GM19372 (cell line): ENCODE results near the gene PHACTR1.
"Not testable (repeated sequence)": the region's sequence is repeated elsewhere in the genome, so short reads cannot be mapped to it uniquely, and the experiment has no call there.

Experiments used
- ATAC-seq: cut with Tn5 transposase; IDR thresholded peaks from one replicate; pipeline ENCODE4 v1.9.1; 2021; ENCODE audit warnings: mild to moderate bottlenecking, low read depth, moderate library complexity; ENCODE audit not compliant: unreplicated experiment

The PHACTR1 gene

DNA sequence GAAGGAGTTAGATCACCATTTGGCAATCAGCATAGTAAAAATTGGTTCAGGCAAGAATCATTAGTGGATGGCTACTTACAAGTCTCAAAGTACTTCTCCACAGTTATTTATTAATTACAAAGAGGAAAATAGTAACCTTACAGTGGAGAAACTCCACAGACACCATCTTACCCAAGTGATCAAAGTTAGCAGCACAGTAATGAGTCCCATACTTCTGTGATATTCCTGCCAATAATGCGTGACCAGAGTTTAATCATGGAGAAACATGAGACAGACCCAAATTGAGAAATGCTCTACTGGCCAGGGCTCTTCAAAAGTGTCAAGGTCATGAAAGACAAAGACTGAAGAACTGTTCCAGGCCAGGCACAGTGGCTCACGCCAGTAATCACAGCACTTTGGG lies 602.3 kb downstream of the PHACTR1 start:
- ATAC-seq, result no peak

DNA sequence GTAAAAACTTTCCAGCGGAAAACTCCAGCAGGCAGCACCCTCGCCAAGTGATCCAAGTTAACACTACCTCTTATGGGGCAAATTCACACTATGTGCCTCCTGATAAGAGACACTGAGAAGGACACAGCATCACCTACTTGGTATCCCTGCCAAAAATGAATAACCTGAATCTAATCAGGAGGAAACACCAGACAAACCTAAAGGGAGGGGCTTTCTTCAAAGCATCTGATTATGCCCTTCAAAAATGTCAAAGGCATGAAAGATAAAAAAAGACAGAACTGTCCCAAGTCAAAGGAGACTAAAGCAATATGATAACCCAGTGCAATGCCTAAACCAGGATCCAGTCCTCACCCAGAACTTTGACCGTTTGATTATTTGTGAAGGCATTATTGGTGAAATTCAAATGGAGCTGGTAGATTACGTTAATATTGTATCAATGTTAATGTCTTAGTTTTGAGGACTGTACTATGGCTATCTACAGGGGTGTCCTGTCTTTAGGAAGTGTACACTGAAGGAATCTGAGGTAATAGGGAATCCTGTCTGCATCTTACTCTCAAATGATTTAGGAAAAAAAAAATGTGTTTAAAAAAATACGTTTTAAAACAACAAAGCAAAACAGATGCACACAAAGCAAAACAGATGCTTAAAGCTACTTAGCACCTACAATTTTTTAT lies 603.5 kb downstream of the PHACTR1 start:
- ATAC-seq, result no peak

DNA sequence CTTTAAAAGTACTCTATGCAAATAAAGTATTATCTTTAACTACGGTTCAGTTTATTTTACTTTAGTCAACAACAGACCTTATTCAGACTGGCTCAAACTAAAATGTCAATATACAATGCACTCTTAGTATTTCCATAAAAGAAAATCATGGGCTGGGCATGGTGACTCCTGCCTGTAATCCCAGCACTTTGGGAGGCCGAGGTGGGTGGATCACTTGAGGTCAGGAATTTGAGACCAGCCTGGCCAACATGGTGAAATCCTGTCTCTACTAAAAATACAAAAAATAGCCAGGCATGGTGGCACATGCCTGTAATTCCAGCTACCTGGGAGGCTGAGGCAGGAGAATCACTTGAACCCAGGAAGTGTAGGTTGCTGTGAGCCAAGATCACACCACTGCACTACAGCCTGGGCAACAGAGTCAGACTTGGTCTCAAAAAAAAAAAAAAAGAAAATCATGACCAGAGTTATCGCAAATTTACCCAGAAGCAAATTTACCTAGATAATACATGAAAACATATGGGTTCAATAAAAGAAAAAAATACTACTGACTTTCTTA lies 609.5 kb downstream of the PHACTR1 start:
- not testable (repeated sequence) for ATAC-seq

DNA sequence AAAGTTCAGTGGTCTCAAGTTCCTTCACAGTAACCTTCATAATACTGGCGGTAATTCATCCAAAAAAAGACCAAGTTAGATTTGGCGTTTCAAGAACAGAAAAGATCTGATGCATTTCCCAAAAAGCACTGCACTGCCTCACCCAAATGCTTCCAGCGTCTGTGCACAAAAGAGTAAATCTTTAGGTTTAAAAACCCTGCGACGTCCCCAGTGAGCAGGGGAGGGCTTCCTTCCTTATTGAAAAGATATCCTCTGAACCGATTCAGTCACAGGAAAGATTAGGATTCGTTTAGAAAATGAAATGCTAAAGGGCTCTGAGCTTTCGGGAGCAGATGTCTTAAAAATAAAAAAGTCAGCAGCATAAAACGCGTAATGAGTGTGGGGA lies 611.1 kb downstream of the PHACTR1 start:
- ATAC-seq, result no peak

DNA sequence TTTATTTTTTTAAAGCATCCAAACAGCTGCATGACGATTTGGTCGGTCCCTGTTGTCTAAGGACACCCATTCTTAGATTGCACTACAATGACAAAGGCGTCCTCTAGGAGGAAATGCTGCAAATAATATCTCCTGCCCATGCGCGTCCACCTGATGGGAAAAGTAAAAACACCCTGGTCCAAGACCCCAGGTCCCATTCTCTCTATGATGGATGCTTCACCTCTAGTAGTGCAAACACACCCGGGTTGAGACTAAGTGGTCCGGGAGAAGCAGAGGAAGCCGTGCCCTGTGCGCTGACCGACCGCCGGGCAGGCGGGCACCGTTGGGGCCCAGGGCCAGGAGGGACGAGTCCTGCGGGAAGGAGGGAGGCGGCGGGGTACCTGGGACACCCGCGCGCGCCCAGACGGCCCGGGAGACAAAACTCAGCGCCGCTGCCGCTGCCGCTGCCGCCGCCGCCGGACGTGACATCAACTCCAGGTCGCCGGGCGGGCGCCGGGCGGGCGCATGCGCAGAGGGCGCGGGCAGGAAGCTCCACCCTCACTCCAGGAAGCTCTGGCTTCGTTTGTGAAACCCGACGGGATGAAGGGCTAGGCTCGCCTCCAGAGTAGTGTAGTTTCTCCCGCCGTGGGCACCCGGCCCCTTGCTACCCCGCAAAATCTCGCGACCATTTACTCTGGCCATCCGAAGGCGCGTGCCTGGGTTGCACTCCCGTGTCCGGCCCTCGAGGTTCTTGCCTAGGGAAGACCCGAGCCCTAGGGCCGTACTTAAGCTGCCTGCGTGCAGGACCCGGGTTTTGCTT lies 611.7 kb downstream of the PHACTR1 start, which contains the start of gene TBC1D7:
Gene TBC1D7 (minus strand): TSS at position 462 of the 799 bp plus-strand sequence. CDS start 1,639 bp downstream, outside the sequence.
- peak; percentile 91 for ATAC-seq

DNA sequence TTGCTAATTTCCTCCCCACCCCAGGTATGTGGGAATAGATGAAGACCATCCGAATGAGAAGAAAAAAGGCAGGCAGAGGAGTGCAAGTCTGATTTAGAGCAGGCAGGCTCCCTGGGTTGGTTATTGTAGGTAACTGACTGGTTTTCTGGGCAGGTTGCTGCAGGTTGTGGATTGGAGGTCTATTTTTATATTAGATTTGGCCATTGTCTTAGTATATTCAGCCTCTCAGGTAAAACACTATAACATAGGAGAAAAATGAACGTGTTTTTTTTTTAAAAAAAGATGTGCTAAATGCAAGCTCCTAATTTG lies 612.3 kb downstream of the PHACTR1 start:
- ATAC-seq, result no peak

DNA sequence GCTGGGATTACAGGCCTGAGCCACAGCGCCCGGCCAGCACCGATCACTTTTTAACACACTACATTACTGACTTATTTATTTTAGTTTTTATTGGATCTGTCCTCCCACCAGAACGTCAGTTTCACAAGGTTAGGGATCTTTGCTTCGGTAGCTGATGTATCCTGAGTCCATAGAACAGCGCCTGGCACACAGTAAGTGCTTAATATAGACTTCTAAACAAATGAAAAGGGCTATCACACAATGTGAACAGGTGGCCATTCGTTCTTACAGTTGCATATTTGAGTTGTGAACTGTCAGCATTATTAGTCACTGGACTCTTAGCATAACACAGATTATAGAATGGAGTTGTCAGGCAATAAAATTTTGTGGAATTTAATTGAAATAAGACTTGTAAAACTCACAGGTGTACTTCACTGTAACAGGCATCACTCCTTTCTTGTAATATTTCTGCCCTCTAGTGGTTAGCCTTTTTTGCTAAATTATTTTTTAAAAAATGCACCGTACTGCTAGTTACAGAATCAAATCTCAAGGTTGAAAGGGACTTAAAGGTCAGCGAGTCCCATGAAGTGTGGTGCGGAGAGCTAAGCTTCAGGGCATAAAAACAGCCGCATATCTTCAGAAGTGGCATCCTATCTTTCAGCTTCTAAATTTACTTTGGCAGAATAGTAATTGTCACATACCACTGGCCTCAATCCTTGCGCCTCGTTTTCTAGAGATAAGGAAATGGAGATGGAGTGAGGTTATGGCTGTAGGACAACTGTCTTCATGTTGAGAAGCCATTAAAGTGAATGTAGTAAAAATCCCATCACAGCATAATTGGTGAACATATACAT lies 615.2 kb downstream of the PHACTR1 start:
- ATAC-seq, result no peak

DNA sequence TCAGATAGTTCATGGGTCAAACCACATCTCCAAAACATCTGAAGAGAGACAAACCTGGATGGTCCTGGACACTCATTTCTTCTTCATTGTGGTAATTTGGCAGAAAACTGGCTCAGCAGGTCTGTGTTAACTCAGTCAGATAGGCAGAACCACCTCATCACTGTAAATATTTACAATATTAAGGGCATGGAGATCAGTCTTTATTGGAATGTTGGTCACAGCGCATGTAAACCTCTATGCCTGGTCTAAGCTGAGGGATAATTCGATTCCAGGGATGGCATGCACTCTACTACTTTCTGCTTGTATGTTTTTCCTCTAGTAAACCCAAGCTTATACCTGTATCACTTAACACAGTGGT lies 615.8 kb downstream of the PHACTR1 start:
- no peak for ATAC-seq

DNA sequence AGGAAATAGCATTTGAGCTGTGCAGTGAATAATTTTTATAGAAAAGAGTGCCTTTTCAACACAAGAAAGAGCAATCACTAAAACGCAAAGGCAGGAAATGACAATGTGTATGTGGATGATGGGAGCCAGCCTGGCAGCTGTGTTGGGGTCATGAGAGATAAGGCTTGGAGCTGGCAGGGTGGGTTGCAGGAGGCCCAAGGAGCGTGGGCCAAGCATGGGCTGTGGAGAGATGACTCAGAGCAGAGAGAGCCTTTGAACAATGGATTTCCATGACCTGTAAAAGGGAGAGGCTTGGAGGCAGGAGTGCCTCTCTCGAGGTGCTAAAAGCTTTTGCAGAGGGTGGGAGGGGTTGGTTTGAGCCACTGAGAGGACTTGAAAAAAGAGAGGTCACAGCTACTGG lies 618.4 kb downstream of the PHACTR1 start:
- ATAC-seq, result no peak

DNA sequence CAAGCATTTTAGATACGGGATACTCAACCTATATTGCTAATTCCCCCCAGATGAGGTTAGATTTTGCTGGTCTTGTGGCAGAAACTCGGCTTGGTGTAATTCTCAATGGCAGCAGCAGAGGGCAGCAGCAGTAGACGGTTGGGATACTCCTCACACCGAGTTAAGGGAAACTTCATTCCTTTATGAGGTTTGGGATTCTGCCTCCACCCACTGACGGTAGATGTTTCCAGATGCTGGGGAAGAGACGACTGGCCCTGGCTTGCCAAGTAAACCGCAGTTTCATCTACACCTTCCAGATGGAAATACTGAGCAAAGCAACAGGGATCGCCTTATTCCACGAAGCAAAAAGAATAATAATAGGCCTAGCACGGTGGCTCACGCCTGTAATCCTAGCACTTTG lies 620.0 kb downstream of the PHACTR1 start:
- ATAC-seq, result no peak

DNA sequence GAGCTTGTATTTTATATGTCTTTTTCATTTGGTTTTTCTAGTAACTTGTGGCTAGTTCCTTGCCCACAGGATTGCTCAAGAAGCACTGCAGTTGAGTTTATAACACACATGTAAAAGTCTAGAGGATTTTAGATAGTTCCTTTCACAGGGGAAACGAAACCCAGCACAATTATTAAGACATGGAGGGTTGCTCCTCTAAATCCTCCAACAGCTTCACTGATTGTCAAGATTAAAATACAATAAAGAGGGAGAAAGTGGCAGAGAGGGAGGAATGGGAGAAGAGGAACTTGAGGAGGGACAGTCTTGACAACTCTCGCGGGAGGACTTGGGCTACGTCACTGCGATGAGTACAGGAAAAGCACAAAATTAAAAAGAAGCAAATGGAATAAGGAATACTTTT lies 621.5 kb downstream of the PHACTR1 start:
- ATAC-seq, result no peak
